Thoracic aorta (tissue), 2 donors: ENCODE results near the gene KIAA0232. TPM values are rescaled to one million over a fixed set of nuclear protein-coding genes. Genes with fewer than 3 reads are reported as not detected.
A peak's percentile ranks its signal among the peaks of the same experiment; 100 is the strongest.

ENCODE experiments used
- ATAC-seq: fragments of 150-250 bp; one replicate; pipeline ENCODE4 v1.8.0; 2017; ENCODE audit warnings: low read depth; ENCODE audit not compliant: insufficient number of reproducible peaks, low FRiP score
- DNase-seq: peaks from one replicate; pipeline ENCODE4 v3.0.0-alpha.2; 2020; ENCODE audit warnings: low spot score
- H3K27ac ChIP-seq, 2 donors: fragments of 200-600 bp; sonication (generic); 1 replicate in 1 of 2; 2 replicates in 1 of 2; pipeline ENCODE4 v1.5.1; 2016; ENCODE audit warnings: mild to moderate bottlenecking in 2 of 2, moderate library complexity in 2 of 2
- H3K27me3 ChIP-seq: fragments of 200-600 bp; sonication (generic); replicated peaks from 2 replicates; pipeline ENCODE4 v1.6.0; 2016; ENCODE audit warnings: mild to moderate bottlenecking; ENCODE audit not compliant: insufficient read depth
- H3K36me3 ChIP-seq: fragments of 200-600 bp; sonication (generic); one replicate; pipeline ENCODE4 v1.5.1; 2016
- H3K4me1 ChIP-seq, 2 donors: fragments of 200-600 bp; sonication (generic); 1 replicate in 1 of 2; 2 replicates in 1 of 2; pipeline versions ENCODE4 v1.5.1 to v1.6.0; 2016; ENCODE audit warnings: low read depth in 2 of 2, mild to moderate bottlenecking in 1 of 2; ENCODE audit not compliant: control insufficient read depth in 1 of 2
- H3K4me3 ChIP-seq: fragments of 200-600 bp; sonication (generic); 2 replicates; pipeline ENCODE4 v1.5.1; 2016; ENCODE audit warnings: mild to moderate bottlenecking
- H3K9me3 ChIP-seq: fragments of 200-600 bp; sonication (generic); 2 replicates; pipeline ENCODE4 v1.5.1; 2016
- total RNA-seq, 2 donors: library from RNA; depleted of rRNA; stranded (reverse); fragments of >200 nt; gene quantifications; one replicate each; pipeline versions ENCODE4 v1.1.0 to v1.2.3, GENCODE V29; 2016
- TF ChIP-seq, protein P1 (sequence below): fragments of 200-600 bp; sonication (generic); IDR thresholded peaks from one replicate; pipeline ENCODE4 v1.5.1; 2019; ENCODE audit warnings: antibody characterized with exemption

KIAA0232 gene
- total RNA-seq, 2 donors from 2014 or later = 56.9 to 80.8 TPM

DNA sequence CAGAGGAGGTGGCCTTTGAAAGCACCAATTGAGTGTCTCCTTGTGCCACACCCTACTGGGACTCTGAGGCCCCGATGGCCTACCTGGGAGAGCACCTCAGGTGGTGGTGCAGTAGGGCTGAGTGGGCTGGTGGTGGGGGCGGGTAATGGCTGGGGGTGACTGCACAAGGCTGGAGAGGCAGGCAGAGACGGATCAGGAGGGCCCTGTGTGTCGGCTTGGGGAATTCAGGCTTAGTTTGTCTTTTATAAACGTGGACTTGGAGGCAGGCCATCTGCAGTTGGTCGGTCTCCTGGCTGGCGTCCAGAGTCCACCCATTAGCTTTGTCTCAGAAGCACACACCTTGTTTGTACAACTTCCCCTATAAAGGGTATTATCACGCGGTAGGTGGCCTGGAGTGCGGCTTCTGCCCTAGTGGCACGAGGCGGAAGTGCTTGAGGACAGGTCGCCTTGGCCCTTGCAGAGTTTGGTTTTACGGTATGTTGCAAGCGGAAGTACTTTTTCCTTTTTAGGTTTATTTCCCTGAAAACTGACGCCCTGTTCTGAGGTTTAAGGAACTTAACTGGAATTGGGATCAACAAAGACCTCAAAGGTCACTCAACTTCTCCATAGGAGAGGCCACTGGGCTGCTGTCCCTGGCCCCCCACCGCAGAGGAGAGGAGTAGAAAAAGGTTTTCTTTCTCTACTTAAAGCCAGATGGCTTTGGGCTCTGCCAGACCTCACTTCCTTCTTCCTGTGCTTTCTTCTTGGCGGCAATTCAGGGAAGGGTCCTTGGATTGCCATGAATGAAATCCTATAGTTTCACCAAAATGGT lies 135.1 kb downstream of the KIAA0232 start:
- DNase-seq = no peak
- no peak for ATAC-seq
- TF ChIP-seq, protein P1, sequence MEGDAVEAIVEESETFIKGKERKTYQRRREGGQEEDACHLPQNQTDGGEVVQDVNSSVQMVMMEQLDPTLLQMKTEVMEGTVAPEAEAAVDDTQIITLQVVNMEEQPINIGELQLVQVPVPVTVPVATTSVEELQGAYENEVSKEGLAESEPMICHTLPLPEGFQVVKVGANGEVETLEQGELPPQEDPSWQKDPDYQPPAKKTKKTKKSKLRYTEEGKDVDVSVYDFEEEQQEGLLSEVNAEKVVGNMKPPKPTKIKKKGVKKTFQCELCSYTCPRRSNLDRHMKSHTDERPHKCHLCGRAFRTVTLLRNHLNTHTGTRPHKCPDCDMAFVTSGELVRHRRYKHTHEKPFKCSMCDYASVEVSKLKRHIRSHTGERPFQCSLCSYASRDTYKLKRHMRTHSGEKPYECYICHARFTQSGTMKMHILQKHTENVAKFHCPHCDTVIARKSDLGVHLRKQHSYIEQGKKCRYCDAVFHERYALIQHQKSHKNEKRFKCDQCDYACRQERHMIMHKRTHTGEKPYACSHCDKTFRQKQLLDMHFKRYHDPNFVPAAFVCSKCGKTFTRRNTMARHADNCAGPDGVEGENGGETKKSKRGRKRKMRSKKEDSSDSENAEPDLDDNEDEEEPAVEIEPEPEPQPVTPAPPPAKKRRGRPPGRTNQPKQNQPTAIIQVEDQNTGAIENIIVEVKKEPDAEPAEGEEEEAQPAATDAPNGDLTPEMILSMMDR = peak; percentile 54
- peak overlapping the region in 1 of 2 donors; percentile 48 for H3K27ac ChIP-seq
- H3K27me3 ChIP-seq = no peaks in the 10 kb centered on the region
- H3K4me1 ChIP-seq = peaks cover 10 to 28% of the 10 kb centered on the region in 2 donors
- no peak overlapping the region for H3K4me3 ChIP-seq
- no peaks in the 10 kb centered on the region for H3K9me3 ChIP-seq
- H3K36me3 ChIP-seq = no peaks in the 10 kb centered on the region

- TF ChIP-seq, protein P1 = no peak
- DNase-seq (no peak), ATAC-seq (no peak)
- Histone ChIP-seq H3K27ac (no peak overlapping the region), H3K36me3 (peaks cover 3% of the 10 kb centered on the region), H3K9me3 (no peaks in the 10 kb centered on the region), H3K27me3 (no peaks in the 10 kb centered on the region), H3K4me1 (peaks cover 10 to 27% of the 10 kb centered on the region in 2 donors), H3K4me3 (no peak overlapping the region)
Observed at GRCh38 chr4:6918338-6918737, 135.8 kb downstream of the KIAA0232 start.

GRCh38 chr4:6920171-6920570 lies 137.6 kb downstream of the KIAA0232 start:
- no peaks in the 10 kb centered on the region for H3K9me3 ChIP-seq
- no peak overlapping the region for H3K4me3 ChIP-seq
- no peak for ATAC-seq
- H3K36me3 ChIP-seq = peaks cover 20% of the 10 kb centered on the region
- DNase-seq = no peak
- no peaks in the 10 kb centered on the region for H3K27me3 ChIP-seq
- H3K4me1 ChIP-seq = peaks cover 13 to 27% of the 10 kb centered on the region in 2 donors
- TF ChIP-seq, protein P1 = no peak
- H3K27ac ChIP-seq = no peak overlapping the region

DNA sequence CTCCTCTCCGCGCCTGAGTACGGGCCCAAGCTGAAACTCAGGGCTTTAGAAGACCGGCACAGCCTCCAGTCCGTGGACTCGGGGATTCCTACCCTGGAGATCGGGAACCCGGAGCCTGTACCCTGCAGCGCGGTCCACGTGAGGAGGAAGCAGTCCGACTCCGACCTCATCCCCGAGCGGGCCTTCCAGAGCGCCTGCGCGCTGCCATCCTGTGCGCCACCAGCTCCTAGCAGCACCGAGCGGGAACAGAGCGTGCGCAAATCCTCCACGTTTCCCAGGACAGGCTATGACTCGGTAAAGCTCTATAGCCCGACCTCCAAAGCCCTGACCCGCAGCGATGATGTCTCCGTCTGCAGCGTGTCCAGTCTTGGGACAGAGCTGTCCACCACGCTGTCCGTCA lies 141.0 kb downstream of the KIAA0232 start:
- Histone ChIP-seq H3K4me1 (peaks cover 9 to 19% of the 10 kb centered on the region in 2 donors), H3K27ac (no peak overlapping the region), H3K27me3 (no peaks in the 10 kb centered on the region), H3K36me3 (peaks cover 20% of the 10 kb centered on the region), H3K4me3 (no peak overlapping the region), H3K9me3 (no peaks in the 10 kb centered on the region)
- ATAC-seq (no peak), DNase-seq (no peak)
- TF ChIP-seq, protein P1 = no peak

DNA sequence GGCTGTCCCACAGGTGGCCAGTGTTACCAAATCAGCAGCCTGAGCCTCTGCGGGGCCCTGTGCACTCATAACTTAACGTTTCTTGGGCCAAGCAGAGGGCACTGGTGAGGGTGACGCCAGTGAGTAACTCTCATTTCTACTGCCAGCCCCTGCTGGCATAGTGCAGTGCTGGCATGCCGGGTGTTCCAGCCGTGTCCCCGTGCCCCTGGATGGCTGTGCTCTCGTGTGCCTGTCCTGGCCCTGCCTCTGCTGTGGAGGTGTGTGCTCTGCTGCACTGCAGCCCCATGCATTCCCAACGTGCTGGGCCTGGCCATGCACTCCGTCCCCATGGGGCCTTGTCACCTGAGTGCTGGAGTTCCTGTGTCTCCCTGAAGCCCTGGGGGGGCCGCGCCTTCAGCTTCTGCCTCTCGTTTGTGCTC lies 141.8 kb downstream of the KIAA0232 start:
- TF ChIP-seq, protein P1 = no peak
- peaks cover 20% of the 10 kb centered on the region for H3K36me3 ChIP-seq
- no peaks in the 10 kb centered on the region for H3K27me3 ChIP-seq
- no peak for ATAC-seq
- DNase-seq = no peak
- no peak overlapping the region for H3K4me3 ChIP-seq
- peaks cover 9 to 18% of the 10 kb centered on the region in 2 donors for H3K4me1 ChIP-seq
- no peaks in the 10 kb centered on the region for H3K9me3 ChIP-seq
- H3K27ac ChIP-seq = no peak overlapping the region
